Measurements from ENCODE around the gene MVB12B. TPM values are rescaled to one million over a fixed set of nuclear protein-coding genes. Genes with fewer than 3 reads are reported as not detected.

The MVB12B gene
- total and polyA plus RNA-seq, 2 of the 13 experiments (the other 11 are each of a cell fraction or from before 2014, with no cell fraction given) = 12.1 to 30.1 TPM

DNA sequence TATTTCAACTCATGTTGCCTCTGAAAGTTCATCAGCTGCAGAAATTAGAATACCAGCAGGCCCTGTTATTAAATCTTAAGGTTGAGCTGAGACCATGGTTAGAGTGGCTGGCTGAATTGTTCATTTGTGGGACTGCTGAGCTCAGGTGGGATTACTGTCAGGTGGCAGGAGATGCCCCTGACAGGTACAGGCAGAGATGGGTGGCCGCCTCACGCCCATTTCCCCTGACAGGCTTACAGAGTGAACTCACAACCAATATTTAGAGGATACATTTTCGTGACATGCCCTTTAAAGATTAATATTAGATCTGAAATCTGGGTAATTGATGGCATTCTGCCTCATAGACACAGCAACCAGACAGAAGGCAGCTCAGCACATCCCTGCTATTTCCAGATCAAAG is 136.0 kb downstream of the MVB12B start:
- no TSS peak for BruUV-seq (replicated peaks)
- Histone ChIP-seq H3K27ac (ENCODE audit: extremely low read length, insufficient read depth, low read length) (no peak overlapping the region), H4K20me1 (ENCODE audit: insufficient read depth, low read length) (no peaks in the 10 kb centered on the region), H3K4me1 (ENCODE audit: insufficient read depth, low read length) (no peaks in the 10 kb centered on the region), H3K9me3 (ENCODE audit: low read length) (no peaks in the 10 kb centered on the region), H3K79me2 (ENCODE audit: insufficient read depth, low read length) (no peaks in the 10 kb centered on the region), H3K4me3 (replicated peaks in 1 of 3; ENCODE audit: insufficient read depth in 1 of 3, low read depth in 2 of 3, low read length in 3 of 3) (no peak overlapping the region), H3K36me3 (replicated peaks in 1 of 2; ENCODE audit: control insufficient read depth in 1 of 2, insufficient read depth in 2 of 2, low read length in 2 of 2) (peaks cover 4 to 6% of the 10 kb centered on the region in 2 experiments), H3K9ac (ENCODE audit: insufficient read depth, low read depth, low read length) (no peak overlapping the region), H3K27me3 (ENCODE audit: control insufficient read depth in 1 of 2, insufficient read depth in 2 of 2, low read length in 2 of 2) (no peaks in the 10 kb centered on the region), H3K4me2 (ENCODE audit: low read depth, low read length) (no peak overlapping the region), H2AFZ (ENCODE audit: low read length) (no peak overlapping the region)
- intact Hi-C loops (cut with micrococcal nuclease; ENCODE audit: unreplicated experiment) (no loop called here), in situ Hi-C loops (cut with HindIII; ENCODE audit: extremely low pct_ligation_motif_present, low pct_unique_long_range_greater_than_20kb) (no loop called here)
- WGBS (ENCODE audit: low lambda C conversion rate) = 91% methylated on average over 3 of the region's 3 CpGs
- ChIA-PET POLR2A (no interaction called here), CTCF (ENCODE audit: low intra/inter-chr PET ratio, low total read pairs) (no interaction called here)
- DNase-seq (ENCODE audit: low spot score) = no peak
- no peak for ATAC-seq
- no peak for FAIRE-seq
- TF ChIP-seq NR2F2 (IDR thresholded peaks at IDR 0.05; ENCODE audit: borderline replicate concordance, low read depth) (no peak), SRSF1 (optimal IDR thresholded peaks at IDR 0.05; ENCODE audit: low read depth, low read length) (no peak), NFIC (IDR thresholded peaks at IDR 0.05; ENCODE audit: low read length) (no peak), ZNF24 (IDR thresholded peaks at IDR 0.05) (no peak)

DNA sequence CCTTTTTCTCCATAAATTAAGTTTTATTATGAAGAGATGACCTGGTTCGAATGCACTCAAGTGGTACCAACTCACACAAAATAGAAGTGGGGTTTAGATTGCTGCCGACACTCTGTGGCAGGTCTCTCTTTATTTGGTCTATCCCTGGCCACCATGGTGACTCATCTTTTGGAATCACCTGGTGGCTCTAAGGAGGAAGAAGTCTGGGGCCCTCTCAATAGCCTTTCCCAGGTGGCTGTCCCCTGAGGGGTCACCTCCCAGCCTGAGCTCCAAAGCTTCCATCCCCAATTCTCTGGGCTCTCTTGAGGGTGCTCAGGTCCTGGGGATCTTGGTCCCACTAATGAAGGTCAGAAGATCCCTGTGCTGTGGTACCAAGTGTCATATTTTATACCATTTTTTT is 136.8 kb downstream of the MVB12B start:
- H3K4me3 ChIP-seq (replicated peaks in 1 of 3; ENCODE audit: insufficient read depth in 1 of 3, low read depth in 2 of 3, low read length in 3 of 3) = no peak overlapping the region
- H3K9ac ChIP-seq (ENCODE audit: insufficient read depth, low read depth, low read length) = no peak overlapping the region
- H3K27ac ChIP-seq (ENCODE audit: extremely low read length, insufficient read depth, low read length) = no peak overlapping the region
- ChIA-PET POLR2A (no interaction called here), CTCF (ENCODE audit: low intra/inter-chr PET ratio, low total read pairs) (no interaction called here)
- no peak overlapping the region for H2AFZ ChIP-seq (ENCODE audit: low read length)
- H3K9me3 ChIP-seq (ENCODE audit: low read length) = no peaks in the 10 kb centered on the region
- H3K4me1 ChIP-seq (ENCODE audit: insufficient read depth, low read length) = no peaks in the 10 kb centered on the region
- H3K79me2 ChIP-seq (ENCODE audit: insufficient read depth, low read length) = no peaks in the 10 kb centered on the region
- intact Hi-C loops (cut with micrococcal nuclease; ENCODE audit: unreplicated experiment) = no loop called here
- ATAC-seq (no peak), DNase-seq (ENCODE audit: low spot score) (no peak), FAIRE-seq (no peak)
- no TSS peak for BruUV-seq (replicated peaks)
- no peak for TF ChIP-seq YY1 (IDR thresholded peaks at IDR 0.05; ENCODE audit: insufficient read depth, insufficient replicate concordance, low read depth, low read length)
- no peak for TF ChIP-seq EEA1 (CRISPR knock-in tag; IDR thresholded peaks at IDR 0.05; ENCODE audit: borderline replicate concordance)
- no peak overlapping the region for H3K4me2 ChIP-seq (ENCODE audit: low read depth, low read length)
- WGBS (ENCODE audit: low lambda C conversion rate) = 95% methylated on average over 2 of the region's 2 CpGs
- no peaks in the 10 kb centered on the region for H4K20me1 ChIP-seq (ENCODE audit: insufficient read depth, low read length)
- in situ Hi-C loops (cut with HindIII; ENCODE audit: extremely low pct_ligation_motif_present, low pct_unique_long_range_greater_than_20kb) = no loop called here
- no peaks in the 10 kb centered on the region for H3K27me3 ChIP-seq (ENCODE audit: control insufficient read depth in 1 of 2, insufficient read depth in 2 of 2, low read length in 2 of 2)
- peaks cover 6 to 14% of the 10 kb centered on the region in 2 experiments for H3K36me3 ChIP-seq (replicated peaks in 1 of 2; ENCODE audit: control insufficient read depth in 1 of 2, insufficient read depth in 2 of 2, low read length in 2 of 2)
